Liver (tissue), 9 donors: ENCODE results near the gene LSR. TPM values are rescaled to one million over a fixed set of nuclear protein-coding genes. Genes with fewer than 3 reads are reported as not detected.

Experiments used
- DNase-seq: peaks from one replicate; pipeline ENCODE4 v3.0.0-alpha.2; 2017; ENCODE audit warnings: low spot score
- H3K27ac ChIP-seq, 2 donors: one replicate each; pipeline ENCODE4 v1.7.0; 2013; ENCODE audit warnings: inconsistent platforms in 2 of 2, low read length in 2 of 2, control low read depth in 1 of 2, low read depth in 1 of 2, mild to moderate bottlenecking in 1 of 2
- H3K27me3 ChIP-seq, 4 donors: one replicate each; pipeline versions ENCODE4 v1.6.1 to v1.7.0; 2013; ENCODE audit warnings: low read length in 3 of 4, inconsistent platforms in 1 of 4, mild to moderate bottlenecking in 1 of 4, moderate library complexity in 1 of 4; ENCODE audit not compliant: control insufficient read depth in 4 of 4, insufficient read depth in 4 of 4
- H3K36me3 ChIP-seq, 4 donors: one replicate each; pipeline versions ENCODE4 v1.6.1 to v1.7.0; 2013; ENCODE audit warnings: low read length in 3 of 4, mild to moderate bottlenecking in 3 of 4, low read depth in 1 of 4, moderate library complexity in 1 of 4; ENCODE audit not compliant: control insufficient read depth in 4 of 4, insufficient read depth in 3 of 4
- H3K4me1 ChIP-seq, 4 donors: one replicate each; pipeline versions ENCODE4 v1.6.1 to v1.7.0; 2013; ENCODE audit warnings: low read length in 3 of 4, mild to moderate bottlenecking in 3 of 4, moderate library complexity in 1 of 4; ENCODE audit not compliant: control insufficient read depth in 4 of 4, insufficient read depth in 4 of 4
- H3K4me3 ChIP-seq, 3 donors: one replicate each; pipeline versions ENCODE4 v1.6.1 to v1.7.0; 2013; ENCODE audit warnings: low read length in 3 of 3, control low read depth in 1 of 3, low read depth in 1 of 3, mild to moderate bottlenecking in 1 of 3
- H3K9ac ChIP-seq, 2 donors: one replicate each; pipeline ENCODE4 v1.7.0; 2013; ENCODE audit warnings: low read length in 2 of 2, mild to moderate bottlenecking in 2 of 2, moderate library complexity in 2 of 2, control low read depth in 1 of 2, low read depth in 1 of 2
- H3K9me3 ChIP-seq, 4 donors: one replicate each; pipeline versions ENCODE4 v1.6.1 to v1.7.0; 2013; ENCODE audit warnings: low read length in 3 of 4; ENCODE audit not compliant: control insufficient read depth in 4 of 4
- EGR1 ChIP-seq, 2 donors: IDR thresholded peaks; 2 replicates each; pipeline ENCODE4 v1.6.1; 2016 to 2018; ENCODE audit warnings: antibody characterized with exemption in 2 of 2, low read depth in 2 of 2
- FOXA1 ChIP-seq: IDR thresholded peaks from 2 replicates; pipeline ENCODE4 v1.6.1; 2016; ENCODE audit warnings: antibody characterized with exemption
- FOXA2 ChIP-seq: IDR thresholded peaks from 2 replicates; pipeline ENCODE4 v1.6.1; 2016; ENCODE audit warnings: antibody characterized with exemption
- HNF4A ChIP-seq, 2 donors: conservative IDR thresholded peaks; 2 replicates each; pipeline ENCODE4 v1.6.1; 2016; ENCODE audit warnings: antibody characterized with exemption in 2 of 2, mild to moderate bottlenecking in 2 of 2
- HNF4G ChIP-seq: IDR thresholded peaks from 2 replicates; pipeline ENCODE4 v1.6.1; 2016; ENCODE audit warnings: antibody characterized with exemption
- JUND ChIP-seq, 2 donors: IDR thresholded peaks; 2 replicates each; pipeline ENCODE4 v1.6.1; 2016; ENCODE audit warnings: antibody characterized with exemption in 2 of 2
- NR2F2 ChIP-seq: IDR thresholded peaks from 2 replicates; pipeline ENCODE4 v1.6.1; 2016; ENCODE audit warnings: antibody characterized with exemption
- RXRA ChIP-seq, 2 donors: IDR thresholded peaks; 2 replicates each; pipeline ENCODE4 v1.6.1; 2017 to 2018; ENCODE audit warnings: antibody characterized with exemption in 2 of 2, mild to moderate bottlenecking in 1 of 2
- SP1 ChIP-seq: IDR thresholded peaks from 2 replicates; pipeline ENCODE4 v1.6.1; 2018; ENCODE audit warnings: antibody characterized with exemption, mild to moderate bottlenecking
- YY1 ChIP-seq: IDR thresholded peaks from 2 replicates; pipeline ENCODE4 v1.6.1; 2016; ENCODE audit warnings: antibody characterized with exemption, mild to moderate bottlenecking
- WGBS: extraction: QIAGEN DNeasy Blood & Tissue Kit; methylation state at CpG from one replicate; pipeline ENCODE4 v1.1.7; 2013; 5-methylcytosine and 5-hydroxymethylcytosine counted together
- polyA plus RNA-seq, 2 donors: library from polyadenylated mRNA; stranded (reverse) in 1 of 2; unstranded in 1 of 2; fragments of 200-250 nt in 1 of 2; fragments of >200 nt in 1 of 2; fragmentation: Nextera tagmentation in 1 of 2; extraction: Ambion mirVana in 1 of 2; gene quantifications; one replicate each; pipeline versions ENCODE4 v1.2.1 to v1.2.3, GENCODE V29; 2013 to 2015
- total RNA-seq, 2 donors: library from RNA; depleted of rRNA; stranded (reverse); fragments of >200 nt; gene quantifications; one replicate each; pipeline ENCODE4 v1.2.3, GENCODE V29; 2014
- TF ChIP-seq, protein P1 (sequence below): IDR thresholded peaks from 2 replicates; pipeline ENCODE4 v1.6.1; 2016; ENCODE audit warnings: antibody characterized with exemption
- TF ChIP-seq, protein P2 (sequence below): IDR thresholded peaks from 2 replicates; pipeline ENCODE4 v1.6.1; 2016; ENCODE audit warnings: antibody characterized with exemption
- TF ChIP-seq, protein P3 (sequence below): IDR thresholded peaks from 2 replicates; pipeline ENCODE4 v1.6.1; 2016; ENCODE audit warnings: antibody characterized with exemption, mild to moderate bottlenecking
- donor health status: healthy.
- donor health status: healthy.
- donor health status: healthy.
- donor health status: healthy.
- donor health status: healthy.

LSR gene
- total and polyA plus RNA-seq, 4 donors: 33.7 to 150 (median 48.0) TPM

DNA sequence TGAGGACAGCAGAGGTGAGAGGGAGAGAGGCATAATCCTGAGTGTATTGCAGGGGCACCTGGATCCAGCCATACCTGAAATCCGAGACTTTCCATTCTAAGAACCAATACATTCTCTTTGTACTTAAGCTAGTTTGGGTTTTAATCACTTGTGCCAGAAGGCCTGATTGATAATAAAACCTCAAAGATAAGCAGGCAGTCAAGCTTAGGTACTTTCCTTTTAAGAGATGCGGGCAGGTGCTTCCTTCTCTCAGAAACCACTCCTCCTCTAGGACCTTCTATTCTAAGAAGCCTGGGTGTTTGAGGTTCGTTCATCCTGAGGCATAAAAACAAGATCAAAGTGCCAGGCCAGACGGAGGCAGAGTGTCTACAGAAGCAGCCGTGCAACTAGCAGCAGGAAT lies 42.4 kb upstream of the LSR start:
- no peaks in the 10 kb centered on the region for H3K4me1 ChIP-seq
- no peak overlapping the region for H3K9ac ChIP-seq
- no peaks in the 10 kb centered on the region for H3K27me3 ChIP-seq
- TF ChIP-seq, protein P1, sequence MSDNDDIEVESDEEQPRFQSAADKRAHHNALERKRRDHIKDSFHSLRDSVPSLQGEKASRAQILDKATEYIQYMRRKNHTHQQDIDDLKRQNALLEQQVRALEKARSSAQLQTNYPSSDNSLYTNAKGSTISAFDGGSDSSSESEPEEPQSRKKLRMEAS: no peak
- TF ChIP-seq, protein P2, sequence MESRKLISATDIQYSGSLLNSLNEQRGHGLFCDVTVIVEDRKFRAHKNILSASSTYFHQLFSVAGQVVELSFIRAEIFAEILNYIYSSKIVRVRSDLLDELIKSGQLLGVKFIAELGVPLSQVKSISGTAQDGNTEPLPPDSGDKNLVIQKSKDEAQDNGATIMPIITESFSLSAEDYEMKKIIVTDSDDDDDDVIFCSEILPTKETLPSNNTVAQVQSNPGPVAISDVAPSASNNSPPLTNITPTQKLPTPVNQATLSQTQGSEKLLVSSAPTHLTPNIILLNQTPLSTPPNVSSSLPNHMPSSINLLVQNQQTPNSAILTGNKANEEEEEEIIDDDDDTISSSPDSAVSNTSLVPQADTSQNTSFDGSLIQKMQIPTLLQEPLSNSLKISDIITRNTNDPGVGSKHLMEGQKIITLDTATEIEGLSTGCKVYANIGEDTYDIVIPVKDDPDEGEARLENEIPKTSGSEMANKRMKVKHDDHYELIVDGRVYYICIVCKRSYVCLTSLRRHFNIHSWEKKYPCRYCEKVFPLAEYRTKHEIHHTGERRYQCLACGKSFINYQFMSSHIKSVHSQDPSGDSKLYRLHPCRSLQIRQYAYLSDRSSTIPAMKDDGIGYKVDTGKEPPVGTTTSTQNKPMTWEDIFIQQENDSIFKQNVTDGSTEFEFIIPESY: no peak
- TF ChIP-seq, protein P3, sequence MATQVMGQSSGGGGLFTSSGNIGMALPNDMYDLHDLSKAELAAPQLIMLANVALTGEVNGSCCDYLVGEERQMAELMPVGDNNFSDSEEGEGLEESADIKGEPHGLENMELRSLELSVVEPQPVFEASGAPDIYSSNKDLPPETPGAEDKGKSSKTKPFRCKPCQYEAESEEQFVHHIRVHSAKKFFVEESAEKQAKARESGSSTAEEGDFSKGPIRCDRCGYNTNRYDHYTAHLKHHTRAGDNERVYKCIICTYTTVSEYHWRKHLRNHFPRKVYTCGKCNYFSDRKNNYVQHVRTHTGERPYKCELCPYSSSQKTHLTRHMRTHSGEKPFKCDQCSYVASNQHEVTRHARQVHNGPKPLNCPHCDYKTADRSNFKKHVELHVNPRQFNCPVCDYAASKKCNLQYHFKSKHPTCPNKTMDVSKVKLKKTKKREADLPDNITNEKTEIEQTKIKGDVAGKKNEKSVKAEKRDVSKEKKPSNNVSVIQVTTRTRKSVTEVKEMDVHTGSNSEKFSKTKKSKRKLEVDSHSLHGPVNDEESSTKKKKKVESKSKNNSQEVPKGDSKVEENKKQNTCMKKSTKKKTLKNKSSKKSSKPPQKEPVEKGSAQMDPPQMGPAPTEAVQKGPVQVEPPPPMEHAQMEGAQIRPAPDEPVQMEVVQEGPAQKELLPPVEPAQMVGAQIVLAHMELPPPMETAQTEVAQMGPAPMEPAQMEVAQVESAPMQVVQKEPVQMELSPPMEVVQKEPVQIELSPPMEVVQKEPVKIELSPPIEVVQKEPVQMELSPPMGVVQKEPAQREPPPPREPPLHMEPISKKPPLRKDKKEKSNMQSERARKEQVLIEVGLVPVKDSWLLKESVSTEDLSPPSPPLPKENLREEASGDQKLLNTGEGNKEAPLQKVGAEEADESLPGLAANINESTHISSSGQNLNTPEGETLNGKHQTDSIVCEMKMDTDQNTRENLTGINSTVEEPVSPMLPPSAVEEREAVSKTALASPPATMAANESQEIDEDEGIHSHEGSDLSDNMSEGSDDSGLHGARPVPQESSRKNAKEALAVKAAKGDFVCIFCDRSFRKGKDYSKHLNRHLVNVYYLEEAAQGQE: no peak
- TF ChIP-seq HNF4A (conservative IDR thresholded peaks at IDR 0.05) (no peak), HNF4G (no peak)
- WGBS: 76% methylated on average over 5 of the region's 5 CpGs
- DNase-seq: no peak
- no peaks in the 10 kb centered on the region for H3K9me3 ChIP-seq
- no peaks in the 10 kb centered on the region for H3K36me3 ChIP-seq
- H3K27ac ChIP-seq: no peak overlapping the region
- no peak overlapping the region for H3K4me3 ChIP-seq

DNA sequence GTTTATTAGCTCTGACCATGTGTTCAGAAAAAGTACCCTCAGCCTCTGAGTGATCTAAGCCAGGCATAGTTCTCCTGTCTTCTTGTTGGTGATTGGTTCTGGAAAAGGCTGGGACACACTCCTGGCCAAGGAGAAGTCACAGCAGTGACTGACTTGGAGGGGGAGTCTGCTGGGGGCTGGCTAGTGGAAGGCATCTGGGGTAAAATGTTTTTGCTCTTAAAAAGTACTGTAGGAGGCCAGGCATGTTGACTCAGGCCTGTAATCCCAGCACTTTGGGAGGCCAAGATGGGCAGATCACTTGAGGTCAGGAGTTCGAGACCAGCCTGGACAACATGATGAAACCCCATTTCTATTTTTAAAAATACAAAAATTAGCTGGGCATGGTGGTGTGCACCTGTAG lies 41.9 kb upstream of the LSR start:
- no peak for TF ChIP-seq EGR1 (IDR thresholded peaks at IDR 0.05; ENCODE audit: low read depth in 2 of 2)
- TF ChIP-seq JUND (IDR thresholded peaks at IDR 0.05): no peak
- TF ChIP-seq, protein P1: no peak
- TF ChIP-seq, protein P2: no peak
- TF ChIP-seq NR2F2: no peak
- TF ChIP-seq HNF4A (conservative IDR thresholded peaks at IDR 0.05): no peak
- TF ChIP-seq SP1: no peak
- no peak for TF ChIP-seq RXRA (IDR thresholded peaks at IDR 0.05)
- no peak for TF ChIP-seq FOXA2
- no peak for TF ChIP-seq FOXA1
- TF ChIP-seq YY1: no peak
- TF ChIP-seq, protein P3: no peak
- no peak for TF ChIP-seq HNF4G
- no peak for DNase-seq
- 97% methylated on average over 1 of the region's 1 CpG for WGBS
- Histone ChIP-seq H3K9ac (no peak overlapping the region), H3K4me3 (no peak overlapping the region), H3K4me1 (peaks cover 0 to 2% (median 0%) of the 10 kb centered on the region in 4 donors), H3K36me3 (no peaks in the 10 kb centered on the region), H3K9me3 (no peaks in the 10 kb centered on the region), H3K27ac (no peak overlapping the region), H3K27me3 (no peaks in the 10 kb centered on the region)
